GM12891 (cell line): ENCODE results near the gene RAPGEF5.

Experiments used
- POLR2A ChIP-seq: IDR thresholded peaks from 2 replicates; pipeline ENCODE4 v1.6.1; 2011; ENCODE audit warnings: low read depth, low read length, control low read depth
- POLR2AphosphoS5 ChIP-seq: IDR thresholded peaks from 2 replicates; pipeline ENCODE4 v1.6.1; 2011; ENCODE audit warnings: low read depth, low read length, control low read depth
- POU2F2 ChIP-seq: IDR thresholded peaks from 2 replicates; pipeline ENCODE4 v1.6.1; 2011; ENCODE audit warnings: low read depth, mild to moderate bottlenecking, control low read depth, low read length, moderate library complexity
- SPI1 ChIP-seq: IDR thresholded peaks from 2 replicates; pipeline ENCODE4 v1.6.1; 2011; ENCODE audit warnings: low read depth, low read length, control low read depth
- TAF1 ChIP-seq: IDR thresholded peaks from 2 replicates; pipeline ENCODE4 v1.6.1; 2011; ENCODE audit warnings: low read depth, low read length, control low read depth

DNA sequence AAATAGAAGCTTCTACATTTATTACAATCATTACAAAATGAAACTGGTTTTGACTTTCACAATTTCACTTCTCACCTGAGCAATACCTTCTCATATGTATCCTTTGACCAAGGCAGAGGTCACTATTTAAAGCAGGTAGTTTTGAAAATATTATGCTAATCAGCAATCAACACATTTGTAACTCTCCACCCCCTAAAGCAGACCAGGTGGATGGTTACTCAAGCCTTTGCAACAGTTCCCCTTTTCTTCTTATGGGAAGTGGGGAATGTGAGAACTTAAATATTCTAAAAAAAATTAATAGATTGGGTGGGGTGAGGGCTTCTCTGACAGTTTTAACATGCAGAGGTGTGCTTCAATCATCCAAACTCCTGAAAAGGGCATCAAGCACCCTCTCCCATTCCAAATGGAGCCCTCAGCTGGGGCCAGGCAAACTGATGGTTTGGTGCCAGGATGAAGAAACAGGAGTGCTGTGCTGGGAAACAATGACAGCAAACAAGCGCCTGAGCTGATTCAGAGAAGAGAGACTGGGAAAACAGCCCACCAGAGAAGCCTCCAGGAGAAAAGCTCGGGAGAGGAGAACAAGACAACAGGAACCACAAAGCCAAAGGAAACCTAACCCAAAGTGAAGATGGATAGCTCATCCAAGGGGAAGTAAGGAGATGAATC, 17.1 kb downstream of the RAPGEF5 start:
- no peak for TF ChIP-seq POLR2A
- no peak for TF ChIP-seq POLR2AphosphoS5
- TF ChIP-seq TAF1 = no peak
- peak; percentile 61; the same call in 1 of the 2 replicates for TF ChIP-seq SPI1
- no peak for TF ChIP-seq POU2F2
